GM21526 (cell line): Measurements from ENCODE around the gene PPP1R1C.

Experiments
- ATAC-seq: cut with Tn5 transposase; IDR thresholded peaks from one replicate; pipeline ENCODE4 v1.9.1; 2021; ENCODE audit warnings: moderate library complexity; ENCODE audit not compliant: unreplicated experiment, low FRiP score

Gene PPP1R1C

GRCh38 chr2:182058056-182058455 lies 72.4 kb downstream of the PPP1R1C start:
- no peak for ATAC-seq

GRCh38 chr2:182061739-182062138 lies 76.1 kb downstream of the PPP1R1C start:
- ATAC-seq, result no peak

- no peak for ATAC-seq
These were observed 76.8 kb downstream of the PPP1R1C start for GRCh38 chr2:182062329-182062972.

GRCh38 chr2:182064019-182064778 lies 78.5 kb downstream of the PPP1R1C start:
- ATAC-seq, result no peak

GRCh38 chr2:182066400-182067087 lies 80.9 kb downstream of the PPP1R1C start:
- ATAC-seq, result no peak

GRCh38 chr2:182067393-182067792 lies 81.7 kb downstream of the PPP1R1C start:
- no peak for ATAC-seq

- ATAC-seq, result no peak
These were observed 83.2 kb downstream of the PPP1R1C start for GRCh38 chr2:182068811-182069210.

- no peak for ATAC-seq
These were observed 83.8 kb downstream of the PPP1R1C start for GRCh38 chr2:182069416-182069815.

GRCh38 chr2:182069908-182070307 lies 84.3 kb downstream of the PPP1R1C start:
- ATAC-seq, result no peak

- no peak for ATAC-seq
These were observed 85.1 kb downstream of the PPP1R1C start for GRCh38 chr2:182070736-182071135.

GRCh38 chr2:182072861-182073260 lies 87.2 kb downstream of the PPP1R1C start:
- no peak for ATAC-seq

- no peak for ATAC-seq
These were observed 88.0 kb downstream of the PPP1R1C start for GRCh38 chr2:182073613-182074012.

GRCh38 chr2:182077023-182077422 lies 91.4 kb downstream of the PPP1R1C start:
- no peak for ATAC-seq

GRCh38 chr2:182077448-182078142 lies 91.9 kb downstream of the PPP1R1C start:
- peak; percentile 81 for ATAC-seq

- ATAC-seq, result no peak
These were observed 93.4 kb downstream of the PPP1R1C start for GRCh38 chr2:182078988-182079602.

GRCh38 chr2:182080493-182080892 lies 94.8 kb downstream of the PPP1R1C start:
- no peak for ATAC-seq

GRCh38 chr2:182081602-182082260 lies 96.1 kb downstream of the PPP1R1C start:
- no peak for ATAC-seq

GRCh38 chr2:182088681-182089320 lies 103.1 kb downstream of the PPP1R1C start:
- no peak for ATAC-seq

- no peak for ATAC-seq
These were observed 104.8 kb downstream of the PPP1R1C start for GRCh38 chr2:182090486-182090885.
